Endothelial cell of umbilical vein (primary cell): Measurements from ENCODE around the gene ASIP. TPM values are rescaled to one million over a fixed set of nuclear protein-coding genes. Genes with fewer than 3 reads are reported as not detected.
"Not testable (repeated sequence)": the region's sequence is repeated elsewhere in the genome, so short reads cannot be mapped to it uniquely, and the experiment has no call there.

Experiments
- BruUV-seq: library from RNA; stranded (reverse); fragments of 400-500 nt; replicated peaks from 2 replicates; lab custom pipeline; 2021; lab: Mats Ljungman, UMichigan
- CTCF ChIA-PET: fragments of 300-600, 350-600 bp; sonication (Branson Sonifier 250); formaldehyde crosslinking; loops from one replicate; lab custom pipeline; 2021; ENCODE audit warnings: antibody characterized with exemption, inconsistent platforms; lab: Charles Lee
- POLR2A ChIA-PET: fragments of 300-600, 350-600 bp; sonication (Branson Sonifier 250); formaldehyde crosslinking; loops from one replicate; lab custom pipeline; 2021; ENCODE audit warnings: antibody characterized with exemption, inconsistent platforms; lab: Charles Lee
- DNase-seq: peaks from one replicate; pipeline ENCODE4 v3.0.0-alpha.2; 2011; ENCODE audit warnings: low read depth, low spot score
- FAIRE-seq: peaks from 2 replicates; lab custom pipeline; 2011; peaks lifted over from hg19 to GRCh38; lab: Jason Lieb, UNC
- H2AFZ ChIP-seq: 2 replicates; pipeline ENCODE4 v1.6.0; 2012; ENCODE audit warnings: low read depth, low read length, control low read depth, inconsistent platforms
- H3K27ac ChIP-seq: 2 replicates; pipeline ENCODE4 v1.5.1; 2011; ENCODE audit warnings: low read depth, mild to moderate bottlenecking, control low read depth, low read length, moderate library complexity; ENCODE audit not compliant: insufficient read depth
- H3K27me3 ChIP-seq, 2 experiments: 2 replicates each; pipeline versions ENCODE4 v1.6.0 to v1.6.1; 2011; ENCODE audit warnings: low read length in 2 of 2, mixed read lengths in 1 of 2; ENCODE audit not compliant: control insufficient read depth in 2 of 2, insufficient read depth in 2 of 2
- H3K36me3 ChIP-seq, 2 experiments: 2 replicates in 1 of 2; 3 replicates in 1 of 2; pipeline ENCODE4 v1.5.1; 2011; ENCODE audit warnings: low read length in 2 of 2, mild to moderate bottlenecking in 1 of 2, moderate library complexity in 1 of 2; ENCODE audit not compliant: control insufficient read depth in 2 of 2, insufficient read depth in 2 of 2; ENCODE audit errors: extremely low read depth in 1 of 2
- H3K4me1 ChIP-seq: 3 replicates; pipeline ENCODE4 v1.5.1; 2011; ENCODE audit warnings: mild to moderate bottlenecking, low read length; ENCODE audit not compliant: control insufficient read depth, insufficient read depth; ENCODE audit errors: extremely low read depth
- H3K4me2 ChIP-seq: 2 replicates; pipeline ENCODE4 v1.6.1; 2011; ENCODE audit warnings: low read length, control low read depth, mixed read lengths; ENCODE audit not compliant: insufficient read depth
- H3K4me3 ChIP-seq, 3 experiments: fragments of 200-600 bp in 1 of 3; sonication (generic), shearing (Covaris generic) in 1 of 3; replicated peaks in 1 of 3; 2 replicates each; pipeline ENCODE4 v1.5.1; 2011 to 2016; ENCODE audit warnings: control low read depth in 3 of 3, low read length in 3 of 3, mild to moderate bottlenecking in 2 of 3, inconsistent platforms in 1 of 3, low read depth in 1 of 3, moderate library complexity in 1 of 3; ENCODE audit not compliant: insufficient read depth in 1 of 3
- H3K79me2 ChIP-seq: 2 replicates; pipeline ENCODE4 v1.6.0; 2012; ENCODE audit warnings: low read length, inconsistent platforms; ENCODE audit not compliant: control insufficient read depth, insufficient read depth
- H3K9ac ChIP-seq: replicated peaks from 2 replicates; pipeline ENCODE3; 2011; ENCODE audit warnings: low read length, control low read depth; ENCODE audit not compliant: insufficient read depth; ENCODE audit errors: extremely low read depth
- H3K9me1 ChIP-seq: replicated peaks from 3 replicates; pipeline ENCODE4 v1.6.0; 2011; ENCODE audit warnings: mild to moderate bottlenecking, low read length; ENCODE audit not compliant: control insufficient read depth, insufficient read depth; ENCODE audit errors: extremely low read depth
- H3K9me3 ChIP-seq: replicated peaks from 2 replicates; pipeline ENCODE4 v1.5.1; 2012; ENCODE audit warnings: low read length, inconsistent platforms; ENCODE audit not compliant: control insufficient read depth, insufficient read depth
- H4K20me1 ChIP-seq: replicated peaks from 2 replicates; pipeline ENCODE3; 2011; ENCODE audit warnings: mild to moderate bottlenecking, low read length; ENCODE audit not compliant: control insufficient read depth, insufficient read depth; ENCODE audit errors: extremely low read depth
- MAX ChIP-seq: IDR thresholded peaks from 2 replicates; pipeline ENCODE4 v1.6.1; 2011; ENCODE audit not compliant: insufficient read depth, insufficient read length
- dilution Hi-C: fragments of 300-500 bp; cut with MboI; formaldehyde crosslinking; loops from one replicate; pipeline ENCODE4 v1.15.0; 2019; ENCODE audit warnings: low sequenced_read_pairs; ENCODE audit not compliant: extremely low pct_ligation_motif_present
- intact Hi-C: fragments of 100-400 bp; cut with micrococcal nuclease; formaldehyde crosslinking; loops from one replicate; pipeline ENCODE4 v1.10.0; 2022
- polyA plus RNA-seq, 4 experiments: library from polyadenylated mRNA; depleted of rRNA in 3 of 4; stranded (reverse) in 3 of 4; unstranded in 1 of 4; fragments of >200 nt; gene quantifications; 2 replicates each; pipeline versions ENCODE4 v1.2.1 to v1.2.3, GENCODE V29; 2011 to 2012; ENCODE audit warnings: missing spikeins in 1 of 4
- total RNA-seq: library from RNA; stranded (reverse); gene quantifications from 2 replicates; pipeline ENCODE4 v1.2.3, GENCODE V29; 2021

ASIP gene
- total and polyA plus RNA-seq, 2 donors (not counting 3 experiments of a cell fraction or from before 2014, with no cell fraction given) = not detected

DNA sequence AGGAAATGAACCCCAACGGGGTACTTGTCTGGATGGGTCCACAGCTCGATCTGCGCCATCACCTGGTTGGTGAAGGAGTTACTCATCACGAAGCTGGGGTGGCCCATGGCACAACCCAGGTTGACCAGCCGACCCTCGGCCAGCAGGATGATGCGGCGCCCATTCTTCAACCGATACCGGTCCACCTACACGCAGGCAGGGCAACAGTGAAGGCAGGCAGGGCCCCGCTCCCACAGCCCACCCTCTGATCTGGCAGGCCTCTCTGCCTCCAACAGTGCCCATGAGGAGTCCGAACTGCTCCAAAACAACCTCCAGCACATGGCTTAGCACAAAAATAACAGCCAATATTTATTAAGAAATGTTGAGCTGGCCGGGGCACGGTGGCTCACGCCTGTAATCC lies 44.2 kb downstream of the ASIP start:
- CTCF ChIA-PET = no interaction called here
- Histone ChIP-seq H2AFZ (no peak overlapping the region), H3K79me2 (no peaks in the 10 kb centered on the region), H4K20me1 (no peaks in the 10 kb centered on the region), H3K36me3 (peaks cover 0 to 23% of the 10 kb centered on the region in 2 experiments), H3K4me2 (no peak overlapping the region), H3K4me1 (no peaks in the 10 kb centered on the region), H3K9ac (no peak overlapping the region), H3K9me1 (no peaks in the 10 kb centered on the region), H3K27me3 (no peaks in the 10 kb centered on the region), H3K4me3 (no peak overlapping the region), H3K9me3 (no peaks in the 10 kb centered on the region), H3K27ac (no peak overlapping the region)
- intact Hi-C loops = no loop called here
- FAIRE-seq = no peak
- no peak for DNase-seq
- BruUV-seq = no TSS peak
- dilution Hi-C loops = no loop called here
- no peak for TF ChIP-seq MAX
- POLR2A ChIA-PET = no interaction called here

DNA sequence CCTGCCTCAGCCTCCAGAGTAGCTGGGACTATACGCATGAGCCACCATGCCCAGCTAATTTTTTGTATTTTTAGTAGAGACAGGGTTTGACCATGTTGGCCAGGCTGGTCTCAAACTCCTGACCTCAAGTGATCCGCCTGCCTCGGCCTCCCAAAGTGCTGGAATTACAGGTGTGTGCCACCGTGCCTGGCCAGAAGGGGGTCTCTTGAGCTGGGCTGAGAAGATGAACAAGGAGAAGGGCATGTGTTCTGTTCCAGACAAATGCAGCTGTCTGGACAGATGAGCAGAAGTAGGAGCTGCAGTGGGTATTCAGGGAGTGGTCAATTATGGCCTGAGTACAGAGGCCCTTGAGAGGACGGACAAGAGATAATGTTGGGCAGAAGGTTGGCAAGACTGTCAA lies 46.3 kb downstream of the ASIP start:
- H3K27me3 ChIP-seq, H3K27ac ChIP-seq, POLR2A ChIA-PET, H3K9ac ChIP-seq, dilution Hi-C loops, H3K9me1 ChIP-seq, H3K4me2 ChIP-seq, H3K4me1 ChIP-seq, FAIRE-seq, H2AFZ ChIP-seq, H4K20me1 ChIP-seq, intact Hi-C loops, H3K79me2 ChIP-seq, DNase-seq, H3K9me3 ChIP-seq, H3K4me3 ChIP-seq, BruUV-seq: not testable (repeated sequence)
- CTCF ChIA-PET = interaction anchor here (1.7 to 2.0 kb wide), 2 partner anchors 10 to 25 kb away, joined by 5 to 8 read pairs; no protein-coding TSS in a partner anchor
- peaks cover 0 to 22% of the 10 kb centered on the region in 2 experiments for H3K36me3 ChIP-seq
